Erythroblast (primary cell): ENCODE data around the gene NEK2.

Source experiments
- GATA1 ChIP-seq: IDR thresholded peaks from 2 replicates; pipeline ENCODE4 v1.6.1; 2011; ENCODE audit warnings: low read depth, mild to moderate bottlenecking, control low read depth, low read length, moderate library complexity
- POLR2A ChIP-seq: IDR thresholded peaks from 2 replicates; pipeline ENCODE4 v1.6.1; 2011; ENCODE audit warnings: mild to moderate bottlenecking, low read length

DNA sequence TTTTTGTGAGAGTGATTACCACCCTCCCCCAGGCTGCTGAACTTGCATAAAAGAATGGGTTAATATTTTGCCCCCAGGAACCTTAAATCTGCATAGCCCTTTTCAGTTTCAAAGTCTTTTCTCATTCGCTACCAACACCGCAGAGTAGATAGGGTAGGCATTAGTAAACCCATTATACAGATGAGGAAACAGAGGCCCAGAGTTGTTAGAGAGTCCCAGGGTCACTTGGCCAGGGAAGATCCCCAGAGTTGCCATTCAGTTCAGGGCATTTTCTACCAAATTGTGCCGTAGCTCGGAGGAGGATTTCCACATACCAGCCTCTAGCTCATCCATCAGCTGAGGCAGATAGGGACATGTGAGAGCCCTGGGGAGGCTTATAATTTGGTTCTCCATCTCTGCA, 40.5 kb downstream of the NEK2 start:
- TF ChIP-seq POLR2A (no peak), GATA1 (no peak)
